Neural progenitor cell (in vitro differentiated cells): ENCODE measurements around the gene KANSL3. TPM values are rescaled to one million over a fixed set of nuclear protein-coding genes. Genes with fewer than 3 reads are reported as not detected.
A peak's percentile ranks its signal among the peaks of the same experiment; 100 is the strongest.

ENCODE experiments used
- DNase-seq: peaks from one replicate; pipeline ENCODE4 v3.0.0-alpha.2; 2016; ENCODE audit warnings: low spot score
- H2AFZ ChIP-seq: fragments of 200-600 bp; sonication (generic); replicated peaks from 2 replicates; pipeline ENCODE4 v1.6.1; 2016; ENCODE audit warnings: antibody characterized with exemption
- H3F3A ChIP-seq: fragments of 200-600 bp; sonication (generic); 2 replicates; pipeline ENCODE4 v1.6.1; 2016; ENCODE audit warnings: antibody characterized with exemption, low read depth
- H3K27ac ChIP-seq: fragments of 200-600 bp; sonication (generic); 2 replicates; pipeline ENCODE4 v1.5.1; 2016; ENCODE audit warnings: mild to moderate bottlenecking
- H3K27me3 ChIP-seq: fragments of 200-600 bp; sonication (generic); 2 replicates; pipeline ENCODE4 v1.6.1; 2016; ENCODE audit warnings: mild to moderate bottlenecking, moderate library complexity
- H3K36me3 ChIP-seq: fragments of 200-600 bp; sonication (generic); 2 replicates; pipeline ENCODE4 v1.5.1; 2016
- H3K4me1 ChIP-seq: fragments of 200-600 bp; sonication (generic); 2 replicates; pipeline ENCODE4 v1.6.1; 2016; ENCODE audit warnings: mixed run types
- H3K4me2 ChIP-seq: fragments of 200-600 bp; sonication (generic); 2 replicates; pipeline ENCODE4 v1.6.1; 2016
- H3K4me3 ChIP-seq: fragments of 200-600 bp; sonication (generic); 2 replicates; pipeline ENCODE4 v1.5.1; 2016
- H3K79me2 ChIP-seq: fragments of 200-600 bp; sonication (generic); 2 replicates; pipeline ENCODE4 v1.6.1; 2016; ENCODE audit warnings: low read depth
- H3K9ac ChIP-seq: fragments of 200-600 bp; sonication (generic); 2 replicates; pipeline ENCODE4 v1.6.1; 2016
- H3K9me3 ChIP-seq: fragments of 200-600 bp; sonication (generic); 2 replicates; pipeline ENCODE4 v1.5.1; 2016; ENCODE audit warnings: low read depth
- H4K20me1 ChIP-seq: fragments of 200-600 bp; sonication (generic); 2 replicates; pipeline ENCODE4 v1.6.1; 2016; ENCODE audit warnings: low read depth
- H3K27ac Mint-ChIP-seq: 3 replicates; pipeline ENCODE4 v1.8.0; 2021; ENCODE audit warnings: mixed read lengths
- H3K27me3 Mint-ChIP-seq: 2 replicates; pipeline ENCODE4 v1.8.0; 2022; ENCODE audit warnings: low read depth, mild to moderate bottlenecking, inconsistent platforms, moderate library complexity, mixed read lengths; ENCODE audit not compliant: insufficient read depth
- H3K36me3 Mint-ChIP-seq: 3 replicates; pipeline ENCODE4 v1.8.0; 2021; ENCODE audit warnings: mixed read lengths
- H3K4me1 Mint-ChIP-seq: 3 replicates; pipeline ENCODE4 v1.8.0; 2021; ENCODE audit warnings: mixed read lengths
- H3K4me3 Mint-ChIP-seq: 3 replicates; pipeline ENCODE4 v1.8.0; 2021; ENCODE audit warnings: mild to moderate bottlenecking, moderate library complexity, mixed read lengths
- H3K9me3 Mint-ChIP-seq: 3 replicates; pipeline ENCODE4 v1.8.0; 2020; ENCODE audit warnings: mixed read lengths
- EZH2 ChIP-seq: fragments of 200-600 bp; sonication (generic); IDR thresholded peaks from 2 replicates; pipeline ENCODE4 v1.6.1; 2017; ENCODE audit warnings: antibody characterized with exemption, mild to moderate bottlenecking, moderate library complexity
- EZH2phosphoT487 ChIP-seq: fragments of 200-600 bp; sonication (generic); IDR thresholded peaks from 2 replicates; pipeline ENCODE4 v1.6.1; 2017; ENCODE audit warnings: antibody characterized with exemption
- total RNA-seq: library from RNA; depleted of rRNA; stranded (reverse); fragments of >200 nt; gene quantifications from 2 replicates; pipeline ENCODE4 v1.2.3, GENCODE V29; 2015; ENCODE audit warnings: low replicate concordance
- TF ChIP-seq, protein P1 (sequence below): fragments of 200-600 bp; sonication (generic); IDR thresholded peaks from 2 replicates; pipeline ENCODE4 v1.5.1; 2017; ENCODE audit warnings: antibody characterized with exemption, mild to moderate bottlenecking

Gene KANSL3
- total RNA-seq, 1 donor from 2014 or later: 32.9 TPM

DNA sequence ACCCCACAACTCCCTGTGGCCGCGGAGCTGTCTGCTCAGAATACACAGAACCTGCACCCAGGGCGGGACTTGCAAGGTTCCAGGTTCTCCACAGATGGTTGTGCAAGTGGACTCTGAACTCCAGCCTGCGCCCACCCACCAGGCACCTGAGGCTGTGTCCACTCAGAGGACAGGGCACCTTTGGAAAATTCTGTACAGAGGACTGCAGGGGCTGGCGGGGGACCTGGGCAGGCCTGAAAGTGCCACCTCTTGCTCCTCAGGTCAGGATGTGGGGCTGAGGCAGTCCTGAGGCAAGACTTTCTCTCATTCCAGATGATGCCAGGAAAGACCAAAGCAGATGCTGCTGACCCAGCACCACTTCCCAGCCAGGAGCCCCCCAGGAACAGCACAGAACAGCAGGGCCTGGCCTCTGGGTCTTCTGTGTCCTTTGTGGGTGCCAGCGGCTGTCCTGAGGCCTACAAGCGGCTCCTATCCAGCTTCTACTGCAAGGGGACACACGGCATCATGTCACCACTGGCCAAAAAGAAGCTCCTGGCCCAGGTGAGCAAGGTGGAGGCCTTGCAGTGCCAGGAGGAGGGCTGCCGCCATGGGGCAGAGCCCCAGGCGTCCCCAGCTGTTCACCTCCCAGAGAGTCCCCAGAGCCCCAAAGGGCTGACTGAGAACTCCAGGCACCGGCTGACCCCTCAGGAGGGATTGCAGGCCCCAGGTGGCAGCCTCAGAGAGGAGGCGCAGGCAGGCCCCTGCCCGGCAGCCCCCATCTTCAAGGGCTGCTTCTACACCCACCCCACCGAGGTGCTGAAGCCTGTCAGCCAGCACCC is 87.1 kb downstream of the KANSL3 start:
- Histone ChIP-seq H3K4me2 (no peak overlapping the region), H3K4me1 (no peaks in the 10 kb centered on the region), H3K79me2 (no peaks in the 10 kb centered on the region), H2AFZ (no peak overlapping the region), H3K36me3 (no peaks in the 10 kb centered on the region), H4K20me1 (no peaks in the 10 kb centered on the region), H3K9ac (no peak overlapping the region), H3K27me3 (no peaks in the 10 kb centered on the region), H3K9me3 (no peaks in the 10 kb centered on the region), H3K4me3 (no peak overlapping the region), H3K27ac (no peak overlapping the region), H3F3A (no peaks in the 10 kb centered on the region)
- no peak overlapping the region for H3K4me3 Mint-ChIP-seq
- H3K27ac Mint-ChIP-seq: no peak overlapping the region
- H3K27me3 Mint-ChIP-seq: peaks cover 2% of the 10 kb centered on the region
- H3K4me1 Mint-ChIP-seq: no peaks in the 10 kb centered on the region
- TF ChIP-seq EZH2: no peak
- no peak for TF ChIP-seq EZH2phosphoT487
- TF ChIP-seq, protein P1, sequence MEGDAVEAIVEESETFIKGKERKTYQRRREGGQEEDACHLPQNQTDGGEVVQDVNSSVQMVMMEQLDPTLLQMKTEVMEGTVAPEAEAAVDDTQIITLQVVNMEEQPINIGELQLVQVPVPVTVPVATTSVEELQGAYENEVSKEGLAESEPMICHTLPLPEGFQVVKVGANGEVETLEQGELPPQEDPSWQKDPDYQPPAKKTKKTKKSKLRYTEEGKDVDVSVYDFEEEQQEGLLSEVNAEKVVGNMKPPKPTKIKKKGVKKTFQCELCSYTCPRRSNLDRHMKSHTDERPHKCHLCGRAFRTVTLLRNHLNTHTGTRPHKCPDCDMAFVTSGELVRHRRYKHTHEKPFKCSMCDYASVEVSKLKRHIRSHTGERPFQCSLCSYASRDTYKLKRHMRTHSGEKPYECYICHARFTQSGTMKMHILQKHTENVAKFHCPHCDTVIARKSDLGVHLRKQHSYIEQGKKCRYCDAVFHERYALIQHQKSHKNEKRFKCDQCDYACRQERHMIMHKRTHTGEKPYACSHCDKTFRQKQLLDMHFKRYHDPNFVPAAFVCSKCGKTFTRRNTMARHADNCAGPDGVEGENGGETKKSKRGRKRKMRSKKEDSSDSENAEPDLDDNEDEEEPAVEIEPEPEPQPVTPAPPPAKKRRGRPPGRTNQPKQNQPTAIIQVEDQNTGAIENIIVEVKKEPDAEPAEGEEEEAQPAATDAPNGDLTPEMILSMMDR: no peak
- no peaks in the 10 kb centered on the region for H3K9me3 Mint-ChIP-seq
- peaks cover 2% of the 10 kb centered on the region for H3K36me3 Mint-ChIP-seq
- no peak for DNase-seq

GRCh38 chr2:96549967-96550786 is 87.9 kb downstream of the KANSL3 start:
- Histone ChIP-seq H2AFZ (no peak overlapping the region), H3K4me2 (no peak overlapping the region), H3K27ac (no peak overlapping the region), H3K36me3 (no peaks in the 10 kb centered on the region), H3K4me1 (no peaks in the 10 kb centered on the region), H3K9me3 (no peaks in the 10 kb centered on the region), H3F3A (no peaks in the 10 kb centered on the region), H3K79me2 (no peaks in the 10 kb centered on the region), H4K20me1 (no peaks in the 10 kb centered on the region), H3K27me3 (no peaks in the 10 kb centered on the region), H3K4me3 (no peak overlapping the region), H3K9ac (no peak overlapping the region)
- TF ChIP-seq EZH2: no peak
- TF ChIP-seq EZH2phosphoT487: no peak
- TF ChIP-seq, protein P1: peak; percentile 61
- H3K4me3 Mint-ChIP-seq: no peak overlapping the region
- H3K4me1 Mint-ChIP-seq: no peaks in the 10 kb centered on the region
- peaks cover 6% of the 10 kb centered on the region for H3K36me3 Mint-ChIP-seq
- DNase-seq: peak; percentile 55
- peaks cover 2% of the 10 kb centered on the region for H3K9me3 Mint-ChIP-seq
- no peak overlapping the region for H3K27ac Mint-ChIP-seq
- H3K27me3 Mint-ChIP-seq: peaks cover 2% of the 10 kb centered on the region

- Histone ChIP-seq H2AFZ (no peak overlapping the region), H3K27ac (no peak overlapping the region), H3K27me3 (no peaks in the 10 kb centered on the region), H3K4me3 (no peak overlapping the region), H3K9ac (no peak overlapping the region), H3K79me2 (no peaks in the 10 kb centered on the region), H3F3A (no peaks in the 10 kb centered on the region), H3K4me1 (no peaks in the 10 kb centered on the region), H3K36me3 (no peaks in the 10 kb centered on the region), H4K20me1 (no peaks in the 10 kb centered on the region), H3K4me2 (no peak overlapping the region), H3K9me3 (no peaks in the 10 kb centered on the region)
- Mint-ChIP-seq H3K27ac (no peak overlapping the region), H3K9me3 (peaks cover 6% of the 10 kb centered on the region), H3K27me3 (peaks cover 2% of the 10 kb centered on the region), H3K4me3 (no peak overlapping the region), H3K4me1 (no peaks in the 10 kb centered on the region), H3K36me3 (peaks cover 9% of the 10 kb centered on the region)
- DNase-seq: no peak
- TF ChIP-seq EZH2phosphoT487: no peak
These were observed 88.7 kb downstream of the KANSL3 start for GRCh38 chr2:96549466-96549785.
